ENCODE results near the gene SLC12A8. TPM values are rescaled to one million over a fixed set of nuclear protein-coding genes. Genes with fewer than 3 reads are reported as not detected.

The SLC12A8 gene
- total and polyA plus RNA-seq, 2 of the 13 experiments (the other 11 are each of a cell fraction or from before 2014, with no cell fraction given): 0.44 to 0.71 TPM

GRCh38 chr3:125062904-125063618 lies 149.5 kb downstream of the SLC12A8 start (continued):
- TF ChIP-seq, protein P1, sequence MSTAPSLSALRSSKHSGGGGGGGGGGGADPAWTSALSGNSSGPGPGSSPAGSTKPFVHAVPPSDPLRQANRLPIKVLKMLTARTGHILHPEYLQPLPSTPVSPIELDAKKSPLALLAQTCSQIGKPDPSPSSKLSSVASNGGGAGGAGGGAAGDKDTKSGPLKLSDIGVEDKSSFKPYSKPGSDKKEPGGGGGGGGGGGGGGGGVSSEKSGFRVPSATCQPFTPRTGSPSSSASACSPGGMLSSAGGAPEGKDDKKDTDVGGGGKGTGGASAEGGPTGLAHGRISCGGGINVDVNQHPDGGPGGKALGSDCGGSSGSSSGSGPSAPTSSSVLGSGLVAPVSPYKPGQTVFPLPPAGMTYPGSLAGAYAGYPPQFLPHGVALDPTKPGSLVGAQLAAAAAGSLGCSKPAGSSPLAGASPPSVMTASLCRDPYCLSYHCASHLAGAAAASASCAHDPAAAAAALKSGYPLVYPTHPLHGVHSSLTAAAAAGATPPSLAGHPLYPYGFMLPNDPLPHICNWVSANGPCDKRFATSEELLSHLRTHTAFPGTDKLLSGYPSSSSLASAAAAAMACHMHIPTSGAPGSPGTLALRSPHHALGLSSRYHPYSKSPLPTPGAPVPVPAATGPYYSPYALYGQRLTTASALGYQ (CRISPR knock-in tag; IDR thresholded peaks at IDR 0.05): peak; percentile 56; the same call in 1 of the 2 replicates
- TF ChIP-seq, protein P2, sequence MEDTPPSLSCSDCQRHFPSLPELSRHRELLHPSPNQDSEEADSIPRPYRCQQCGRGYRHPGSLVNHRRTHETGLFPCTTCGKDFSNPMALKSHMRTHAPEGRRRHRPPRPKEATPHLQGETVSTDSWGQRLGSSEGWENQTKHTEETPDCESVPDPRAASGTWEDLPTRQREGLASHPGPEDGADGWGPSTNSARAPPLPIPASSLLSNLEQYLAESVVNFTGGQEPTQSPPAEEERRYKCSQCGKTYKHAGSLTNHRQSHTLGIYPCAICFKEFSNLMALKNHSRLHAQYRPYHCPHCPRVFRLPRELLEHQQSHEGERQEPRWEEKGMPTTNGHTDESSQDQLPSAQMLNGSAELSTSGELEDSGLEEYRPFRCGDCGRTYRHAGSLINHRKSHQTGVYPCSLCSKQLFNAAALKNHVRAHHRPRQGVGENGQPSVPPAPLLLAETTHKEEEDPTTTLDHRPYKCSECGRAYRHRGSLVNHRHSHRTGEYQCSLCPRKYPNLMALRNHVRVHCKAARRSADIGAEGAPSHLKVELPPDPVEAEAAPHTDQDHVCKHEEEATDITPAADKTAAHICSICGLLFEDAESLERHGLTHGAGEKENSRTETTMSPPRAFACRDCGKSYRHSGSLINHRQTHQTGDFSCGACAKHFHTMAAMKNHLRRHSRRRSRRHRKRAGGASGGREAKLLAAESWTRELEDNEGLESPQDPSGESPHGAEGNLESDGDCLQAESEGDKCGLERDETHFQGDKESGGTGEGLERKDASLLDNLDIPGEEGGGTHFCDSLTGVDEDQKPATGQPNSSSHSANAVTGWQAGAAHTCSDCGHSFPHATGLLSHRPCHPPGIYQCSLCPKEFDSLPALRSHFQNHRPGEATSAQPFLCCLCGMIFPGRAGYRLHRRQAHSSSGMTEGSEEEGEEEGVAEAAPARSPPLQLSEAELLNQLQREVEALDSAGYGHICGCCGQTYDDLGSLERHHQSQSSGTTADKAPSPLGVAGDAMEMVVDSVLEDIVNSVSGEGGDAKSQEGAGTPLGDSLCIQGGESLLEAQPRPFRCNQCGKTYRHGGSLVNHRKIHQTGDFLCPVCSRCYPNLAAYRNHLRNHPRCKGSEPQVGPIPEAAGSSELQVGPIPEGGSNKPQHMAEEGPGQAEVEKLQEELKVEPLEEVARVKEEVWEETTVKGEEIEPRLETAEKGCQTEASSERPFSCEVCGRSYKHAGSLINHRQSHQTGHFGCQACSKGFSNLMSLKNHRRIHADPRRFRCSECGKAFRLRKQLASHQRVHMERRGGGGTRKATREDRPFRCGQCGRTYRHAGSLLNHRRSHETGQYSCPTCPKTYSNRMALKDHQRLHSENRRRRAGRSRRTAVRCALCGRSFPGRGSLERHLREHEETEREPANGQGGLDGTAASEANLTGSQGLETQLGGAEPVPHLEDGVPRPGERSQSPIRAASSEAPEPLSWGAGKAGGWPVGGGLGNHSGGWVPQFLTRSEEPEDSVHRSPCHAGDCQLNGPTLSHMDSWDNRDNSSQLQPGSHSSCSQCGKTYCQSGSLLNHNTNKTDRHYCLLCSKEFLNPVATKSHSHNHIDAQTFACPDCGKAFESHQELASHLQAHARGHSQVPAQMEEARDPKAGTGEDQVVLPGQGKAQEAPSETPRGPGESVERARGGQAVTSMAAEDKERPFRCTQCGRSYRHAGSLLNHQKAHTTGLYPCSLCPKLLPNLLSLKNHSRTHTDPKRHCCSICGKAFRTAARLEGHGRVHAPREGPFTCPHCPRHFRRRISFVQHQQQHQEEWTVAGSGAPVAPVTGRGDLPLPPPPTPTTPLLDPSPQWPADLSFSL (CRISPR knock-in tag; IDR thresholded peaks at IDR 0.05): peak; percentile 31; the same call in 1 of the 2 replicates
- TF ChIP-seq MTF2 (CRISPR knock-in tag; IDR thresholded peaks at IDR 0.05; ENCODE audit: borderline replicate concordance) (no peak), TARDBP (CRISPR knock-in tag; IDR thresholded peaks at IDR 0.05) (peak; percentile 77), HNF1B (CRISPR knock-in tag; IDR thresholded peaks at IDR 0.05) (peak; percentile 48; the same call in 1 of the 2 replicates), JUND (CRISPR knock-in tag; IDR thresholded peaks at IDR 0.05) (peak; percentile 50; the same call in 1 of the 2 replicates), HOXA7 (CRISPR knock-in tag; IDR thresholded peaks at IDR 0.05) (no peak)
- TF ChIP-seq, protein P3, sequence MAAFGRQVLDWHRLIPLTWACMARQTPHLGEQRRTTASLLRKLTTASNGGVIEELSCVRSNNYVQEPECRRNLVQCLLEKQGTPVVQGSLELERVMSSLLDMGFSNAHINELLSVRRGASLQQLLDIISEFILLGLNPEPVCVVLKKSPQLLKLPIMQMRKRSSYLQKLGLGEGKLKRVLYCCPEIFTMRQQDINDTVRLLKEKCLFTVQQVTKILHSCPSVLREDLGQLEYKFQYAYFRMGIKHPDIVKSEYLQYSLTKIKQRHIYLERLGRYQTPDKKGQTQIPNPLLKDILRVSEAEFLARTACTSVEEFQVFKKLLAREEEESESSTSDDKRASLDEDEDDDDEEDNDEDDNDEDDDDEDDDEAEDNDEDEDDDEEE (CRISPR knock-in tag; IDR thresholded peaks at IDR 0.05): no peak
- TF ChIP-seq, protein P4, sequence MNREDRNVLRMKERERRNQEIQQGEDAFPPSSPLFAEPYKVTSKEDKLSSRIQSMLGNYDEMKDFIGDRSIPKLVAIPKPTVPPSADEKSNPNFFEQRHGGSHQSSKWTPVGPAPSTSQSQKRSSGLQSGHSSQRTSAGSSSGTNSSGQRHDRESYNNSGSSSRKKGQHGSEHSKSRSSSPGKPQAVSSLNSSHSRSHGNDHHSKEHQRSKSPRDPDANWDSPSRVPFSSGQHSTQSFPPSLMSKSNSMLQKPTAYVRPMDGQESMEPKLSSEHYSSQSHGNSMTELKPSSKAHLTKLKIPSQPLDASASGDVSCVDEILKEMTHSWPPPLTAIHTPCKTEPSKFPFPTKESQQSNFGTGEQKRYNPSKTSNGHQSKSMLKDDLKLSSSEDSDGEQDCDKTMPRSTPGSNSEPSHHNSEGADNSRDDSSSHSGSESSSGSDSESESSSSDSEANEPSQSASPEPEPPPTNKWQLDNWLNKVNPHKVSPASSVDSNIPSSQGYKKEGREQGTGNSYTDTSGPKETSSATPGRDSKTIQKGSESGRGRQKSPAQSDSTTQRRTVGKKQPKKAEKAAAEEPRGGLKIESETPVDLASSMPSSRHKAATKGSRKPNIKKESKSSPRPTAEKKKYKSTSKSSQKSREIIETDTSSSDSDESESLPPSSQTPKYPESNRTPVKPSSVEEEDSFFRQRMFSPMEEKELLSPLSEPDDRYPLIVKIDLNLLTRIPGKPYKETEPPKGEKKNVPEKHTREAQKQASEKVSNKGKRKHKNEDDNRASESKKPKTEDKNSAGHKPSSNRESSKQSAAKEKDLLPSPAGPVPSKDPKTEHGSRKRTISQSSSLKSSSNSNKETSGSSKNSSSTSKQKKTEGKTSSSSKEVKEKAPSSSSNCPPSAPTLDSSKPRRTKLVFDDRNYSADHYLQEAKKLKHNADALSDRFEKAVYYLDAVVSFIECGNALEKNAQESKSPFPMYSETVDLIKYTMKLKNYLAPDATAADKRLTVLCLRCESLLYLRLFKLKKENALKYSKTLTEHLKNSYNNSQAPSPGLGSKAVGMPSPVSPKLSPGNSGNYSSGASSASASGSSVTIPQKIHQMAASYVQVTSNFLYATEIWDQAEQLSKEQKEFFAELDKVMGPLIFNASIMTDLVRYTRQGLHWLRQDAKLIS (CRISPR knock-in tag; IDR thresholded peaks at IDR 0.05): no peak

Data from HepG2 (cell line).